ENCODE measurements around the gene APOBEC3F.

The APOBEC3F gene

GRCh38 chr22:39094717-39095389, 54.2 kb downstream of the APOBEC3F start:
- no peak for DNase-seq (ENCODE audit: low spot score)

GRCh38 chr22:39095971-39096370, 55.3 kb downstream of the APOBEC3F start:
- DNase-seq (ENCODE audit: low spot score): no peak

GRCh38 chr22:39097098-39098020, 56.7 kb downstream of the APOBEC3F start, which contains the start of gene APOBEC3H:
Gene APOBEC3H, plus strand, starts transcription at chr22:39097244. Its CDS starts 3,035 bp downstream, at chr22:39100279.
- DNase-seq (ENCODE audit: low spot score): peak; percentile 62

GRCh38 chr22:39098026-39098425, 57.4 kb downstream of the APOBEC3F start:
- peak; percentile 70 for DNase-seq (ENCODE audit: low spot score)

GRCh38 chr22:39098576-39098975, 57.9 kb downstream of the APOBEC3F start:
- DNase-seq (ENCODE audit: low spot score): no peak

- no peak for DNase-seq (ENCODE audit: low spot score)
These were observed 60.6 kb downstream of the APOBEC3F start for GRCh38 chr22:39101226-39101625.

- DNase-seq (ENCODE audit: low spot score): no peak
These were observed 62.8 kb downstream of the APOBEC3F start for GRCh38 chr22:39103431-39103830.
